ENCODE data around the gene KCNK15. TPM values are rescaled to one million over a fixed set of nuclear protein-coding genes. Genes with fewer than 3 reads are reported as not detected.

Gene KCNK15
- total RNA-seq, 4 donors from 2014 or later: 0.13 to 2.5 (median 0.23) TPM; not detected in 1

DNA sequence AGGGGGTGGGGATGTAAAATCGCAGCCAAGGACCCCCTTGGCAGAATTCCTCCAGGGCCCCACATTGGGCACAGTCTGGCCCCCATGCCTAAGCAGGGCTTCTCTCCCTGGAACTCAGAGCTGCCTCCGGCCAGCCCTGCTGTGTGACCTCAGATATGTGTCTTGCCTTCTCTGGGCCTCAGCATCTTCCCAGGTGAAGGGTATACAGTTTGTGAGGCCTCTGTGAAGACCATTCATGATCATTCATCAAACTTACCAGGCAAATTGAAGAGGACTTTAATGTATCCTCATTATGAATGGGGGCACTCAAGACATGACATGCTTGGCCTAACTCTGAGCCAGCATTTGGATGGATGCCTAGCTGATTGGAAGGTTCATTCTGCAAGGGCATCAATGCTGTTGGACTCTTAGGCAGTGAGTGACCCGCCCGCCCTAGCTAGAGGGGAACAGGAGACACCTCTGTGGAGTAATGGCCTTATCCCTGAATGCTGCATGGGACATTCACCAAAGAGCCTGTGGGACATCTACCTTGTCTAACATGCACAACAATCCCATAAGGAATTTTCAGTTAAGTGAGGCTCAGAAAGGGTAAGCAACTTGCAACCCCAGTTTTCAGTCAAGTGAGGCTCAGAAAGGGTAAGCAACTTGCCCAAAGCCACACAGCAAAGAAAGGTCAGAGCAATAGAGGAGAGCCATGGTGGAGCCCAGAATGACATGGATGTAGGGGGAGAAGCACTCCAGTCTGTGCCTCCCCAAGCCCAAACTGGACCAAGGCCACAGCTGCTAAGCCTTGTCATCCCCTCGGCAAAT is 30.0 kb upstream of the KCNK15 start:
- no peaks in the 10 kb centered on the region for H3K27me3 ChIP-seq
- H3K36me3 ChIP-seq: no peaks in the 10 kb centered on the region
- H3K9me3 ChIP-seq: no peaks in the 10 kb centered on the region
- H3K4me1 ChIP-seq: peaks cover 51 to 92% (median 59%) of the 10 kb centered on the region in 3 donors
- DNase-seq: no peak
- peak overlapping the region; percentile 70 to 89 (median 80) for H3K27ac ChIP-seq
- peak overlapping the region; percentile 9 to 52 (median 23) for H3K4me3 ChIP-seq
- intact Hi-C loops (cut with DNase I): no loop called here
- TF ChIP-seq, protein P1, sequence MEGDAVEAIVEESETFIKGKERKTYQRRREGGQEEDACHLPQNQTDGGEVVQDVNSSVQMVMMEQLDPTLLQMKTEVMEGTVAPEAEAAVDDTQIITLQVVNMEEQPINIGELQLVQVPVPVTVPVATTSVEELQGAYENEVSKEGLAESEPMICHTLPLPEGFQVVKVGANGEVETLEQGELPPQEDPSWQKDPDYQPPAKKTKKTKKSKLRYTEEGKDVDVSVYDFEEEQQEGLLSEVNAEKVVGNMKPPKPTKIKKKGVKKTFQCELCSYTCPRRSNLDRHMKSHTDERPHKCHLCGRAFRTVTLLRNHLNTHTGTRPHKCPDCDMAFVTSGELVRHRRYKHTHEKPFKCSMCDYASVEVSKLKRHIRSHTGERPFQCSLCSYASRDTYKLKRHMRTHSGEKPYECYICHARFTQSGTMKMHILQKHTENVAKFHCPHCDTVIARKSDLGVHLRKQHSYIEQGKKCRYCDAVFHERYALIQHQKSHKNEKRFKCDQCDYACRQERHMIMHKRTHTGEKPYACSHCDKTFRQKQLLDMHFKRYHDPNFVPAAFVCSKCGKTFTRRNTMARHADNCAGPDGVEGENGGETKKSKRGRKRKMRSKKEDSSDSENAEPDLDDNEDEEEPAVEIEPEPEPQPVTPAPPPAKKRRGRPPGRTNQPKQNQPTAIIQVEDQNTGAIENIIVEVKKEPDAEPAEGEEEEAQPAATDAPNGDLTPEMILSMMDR (IDR thresholded peaks at IDR 0.05): no peak
- no peak for TF ChIP-seq POLR2A (IDR thresholded peaks at IDR 0.05)
- 22 to 33% methylated on average over 1 to 3 of the region's 5 CpGs for WGBS, 2 donors

DNA sequence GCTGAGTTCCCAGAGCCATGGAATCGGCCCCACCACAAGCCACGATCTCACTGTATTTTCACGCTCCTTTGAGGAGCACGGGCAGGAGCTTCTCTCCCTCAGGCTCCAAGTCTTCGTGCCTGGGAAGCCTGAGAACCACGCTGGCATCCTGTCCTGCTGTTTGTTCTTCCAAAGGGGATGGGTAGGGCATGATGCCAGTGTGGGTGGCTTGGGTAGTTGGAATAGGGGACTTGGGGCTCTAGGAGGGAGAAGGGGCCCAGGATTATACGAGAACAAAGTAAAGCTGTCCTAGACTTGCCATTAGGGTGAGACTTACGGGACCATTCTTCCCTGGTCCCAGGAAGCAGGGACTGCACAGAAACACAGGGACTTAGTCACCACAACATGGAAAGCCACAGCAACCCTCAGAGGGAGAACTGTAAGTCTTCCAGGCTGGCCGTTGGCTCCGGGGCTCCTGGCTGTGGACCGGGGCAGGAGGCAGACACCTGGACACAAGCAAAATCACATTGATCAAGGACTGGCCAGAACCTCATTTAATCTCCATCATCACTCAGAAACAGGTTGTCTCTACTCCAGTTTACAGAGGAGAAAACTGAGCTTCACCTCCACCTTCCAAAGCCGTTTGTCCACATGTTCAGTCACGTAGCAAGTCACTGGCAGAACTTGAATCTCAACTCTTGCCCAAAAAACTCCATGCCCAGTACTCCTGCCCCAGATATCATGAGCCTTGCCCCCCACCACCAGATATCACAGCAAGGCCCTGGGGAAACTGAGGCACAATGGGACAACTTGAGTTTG is 29.2 kb upstream of the KCNK15 start:
- Histone ChIP-seq H3K36me3 (no peaks in the 10 kb centered on the region), H3K27ac (peak overlapping the region; percentile 70 to 89 (median 80)), H3K4me3 (peak overlapping the region; percentile 6 to 52 (median 23)), H3K27me3 (no peaks in the 10 kb centered on the region), H3K9me3 (no peaks in the 10 kb centered on the region), H3K4me1 (peaks cover 54 to 95% (median 58%) of the 10 kb centered on the region in 3 donors)
- 39 to 41% methylated on average over 4 to 6 of the region's 13 CpGs for WGBS, 2 donors
- TF ChIP-seq POLR2A (IDR thresholded peaks at IDR 0.05): no peak
- TF ChIP-seq, protein P1 (IDR thresholded peaks at IDR 0.05): no peak
- DNase-seq: no peak
- intact Hi-C loops (cut with DNase I): no loop called here

DNA sequence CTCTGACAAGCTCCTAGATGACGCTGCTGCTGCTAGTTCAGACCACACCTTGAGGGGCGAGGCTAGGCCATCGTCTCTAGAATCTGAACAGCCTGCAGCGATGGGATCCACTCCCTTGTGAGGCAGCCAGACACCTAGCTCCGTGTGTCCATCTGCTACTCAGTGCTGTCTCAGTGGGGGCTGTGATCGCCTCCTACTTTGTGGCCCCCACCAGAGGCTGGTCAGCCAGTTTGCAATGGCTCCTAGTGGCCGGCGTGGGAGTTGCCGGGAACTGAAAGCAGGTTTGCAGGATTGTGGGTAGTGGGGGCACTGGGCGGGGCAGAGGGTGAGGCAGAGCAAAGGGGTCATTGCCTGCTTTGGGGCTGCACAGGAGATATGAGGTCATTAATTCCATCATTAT is 27.7 kb upstream of the KCNK15 start:
- H3K36me3 ChIP-seq: no peaks in the 10 kb centered on the region
- peaks cover 54 to 90% (median 57%) of the 10 kb centered on the region in 3 donors for H3K4me1 ChIP-seq
- TF ChIP-seq, protein P1 (IDR thresholded peaks at IDR 0.05): peak in 2 of 6 experiments; percentile 22 to 32
- no peak for TF ChIP-seq POLR2A (IDR thresholded peaks at IDR 0.05)
- peak overlapping the region in 1 of 4 donors; percentile 19 for H3K4me3 ChIP-seq
- DNase-seq: no peak
- no peaks in the 10 kb centered on the region for H3K27me3 ChIP-seq
- WGBS, 2 donors: 59 to 76% methylated on average over 7 to 9 of the region's 10 CpGs
- H3K9me3 ChIP-seq: no peaks in the 10 kb centered on the region
- intact Hi-C loops (cut with DNase I): no loop called here
- H3K27ac ChIP-seq: peak overlapping the region; percentile 34 to 91 (median 80)

DNA sequence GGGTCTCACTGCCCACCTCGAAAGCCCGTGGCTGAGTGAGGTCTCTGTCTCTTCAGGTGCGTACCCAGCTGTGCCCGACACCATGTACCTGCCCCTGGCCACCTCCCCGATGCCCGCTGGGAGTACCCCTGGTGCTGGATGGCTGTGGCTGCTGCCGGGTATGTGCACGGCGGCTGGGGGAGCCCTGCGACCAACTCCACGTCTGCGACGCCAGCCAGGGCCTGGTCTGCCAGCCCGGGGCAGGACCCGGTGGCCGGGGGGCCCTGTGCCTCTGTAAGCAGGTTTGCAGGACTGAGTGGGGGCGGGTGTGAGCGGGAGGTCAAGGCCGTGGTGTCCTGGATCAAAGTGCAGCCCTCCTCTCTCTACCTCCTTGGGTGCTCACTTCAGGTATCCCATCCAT is 25.8 kb upstream of the KCNK15 start:
- DNase-seq: no peak
- intact Hi-C loops (cut with DNase I): no loop called here
- Histone ChIP-seq H3K27ac (peak overlapping the region; percentile 43 to 91 (median 80)), H3K9me3 (no peaks in the 10 kb centered on the region), H3K4me3 (no peak overlapping the region), H3K27me3 (no peaks in the 10 kb centered on the region), H3K4me1 (peaks cover 43 to 74% (median 46%) of the 10 kb centered on the region in 3 donors), H3K36me3 (no peaks in the 10 kb centered on the region)
- WGBS, 2 donors: 94 to 98% methylated on average over 5 to 16 of the region's 19 CpGs
- TF ChIP-seq, protein P1 (IDR thresholded peaks at IDR 0.05): no peak
- TF ChIP-seq POLR2A (IDR thresholded peaks at IDR 0.05): no peak

DNA sequence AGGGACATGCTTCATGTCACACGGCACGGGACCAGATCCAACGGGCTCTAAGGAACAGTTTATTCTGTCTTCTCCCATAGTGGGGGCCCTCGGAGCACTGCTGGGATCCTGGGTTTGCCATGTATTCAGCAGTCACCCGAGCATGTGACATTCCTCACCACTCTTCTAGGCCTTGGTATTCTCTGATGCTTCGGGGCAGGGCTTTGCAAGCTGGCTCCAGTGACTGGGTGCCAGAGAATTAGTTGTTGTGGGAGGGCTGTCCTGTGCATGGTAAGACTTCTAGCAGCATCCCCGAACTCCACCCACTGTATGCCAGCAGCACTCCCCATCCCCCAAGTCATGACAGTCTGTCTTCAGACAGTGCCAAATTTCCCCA is 25.1 kb upstream of the KCNK15 start:
- Histone ChIP-seq H3K27me3 (no peaks in the 10 kb centered on the region), H3K9me3 (no peaks in the 10 kb centered on the region), H3K36me3 (no peaks in the 10 kb centered on the region), H3K4me3 (no peak overlapping the region), H3K4me1 (peaks cover 35 to 67% (median 38%) of the 10 kb centered on the region in 3 donors), H3K27ac (peak overlapping the region; percentile 43 to 91 (median 80))
- intact Hi-C loops (cut with DNase I): no loop called here
- DNase-seq: no peak
- 25 to 30% methylated on average over 1 to 7 of the region's 7 CpGs for WGBS, 2 donors
- TF ChIP-seq, protein P1 (IDR thresholded peaks at IDR 0.05): no peak
- TF ChIP-seq POLR2A (IDR thresholded peaks at IDR 0.05): no peak
